Breast epithelium (tissue), 3 donors: Measurements from ENCODE around the gene SERPINB13.

Experiments
- POLR2A ChIP-seq: fragments of 450-650 bp; IDR thresholded peaks from one replicate; pipeline ENCODE4 v1.6.1; 2016; ENCODE audit warnings: antibody characterized with exemption, mild to moderate bottlenecking, moderate library complexity
- POLR2AphosphoS5 ChIP-seq, 3 donors: sonication (generic); formaldehyde crosslinking; IDR thresholded peaks; one replicate each; pipeline ENCODE4 v1.6.1; 2017; ENCODE audit warnings: antibody characterized with exemption in 3 of 3
- TF ChIP-seq, protein P1 (sequence below), 3 donors: fragments of 450-650 bp; IDR thresholded peaks; one replicate each; pipeline ENCODE4 v1.5.1; 2016 to 2017; ENCODE audit warnings: antibody characterized with exemption in 3 of 3, mild to moderate bottlenecking in 3 of 3, moderate library complexity in 3 of 3

GRCh38 chr18:63542069-63542468 lies 45.1 kb upstream of the SERPINB13 start, which contains the start of gene SERPINB12:
- TF ChIP-seq, protein P1, sequence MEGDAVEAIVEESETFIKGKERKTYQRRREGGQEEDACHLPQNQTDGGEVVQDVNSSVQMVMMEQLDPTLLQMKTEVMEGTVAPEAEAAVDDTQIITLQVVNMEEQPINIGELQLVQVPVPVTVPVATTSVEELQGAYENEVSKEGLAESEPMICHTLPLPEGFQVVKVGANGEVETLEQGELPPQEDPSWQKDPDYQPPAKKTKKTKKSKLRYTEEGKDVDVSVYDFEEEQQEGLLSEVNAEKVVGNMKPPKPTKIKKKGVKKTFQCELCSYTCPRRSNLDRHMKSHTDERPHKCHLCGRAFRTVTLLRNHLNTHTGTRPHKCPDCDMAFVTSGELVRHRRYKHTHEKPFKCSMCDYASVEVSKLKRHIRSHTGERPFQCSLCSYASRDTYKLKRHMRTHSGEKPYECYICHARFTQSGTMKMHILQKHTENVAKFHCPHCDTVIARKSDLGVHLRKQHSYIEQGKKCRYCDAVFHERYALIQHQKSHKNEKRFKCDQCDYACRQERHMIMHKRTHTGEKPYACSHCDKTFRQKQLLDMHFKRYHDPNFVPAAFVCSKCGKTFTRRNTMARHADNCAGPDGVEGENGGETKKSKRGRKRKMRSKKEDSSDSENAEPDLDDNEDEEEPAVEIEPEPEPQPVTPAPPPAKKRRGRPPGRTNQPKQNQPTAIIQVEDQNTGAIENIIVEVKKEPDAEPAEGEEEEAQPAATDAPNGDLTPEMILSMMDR (IDR thresholded peaks at IDR 0.05) = no peak
- TF ChIP-seq POLR2A (no peak), POLR2AphosphoS5 (IDR thresholded peaks at IDR 0.05) (no peak)
